AG08395 (cell line): ENCODE results near the gene DRAM1.
"Not testable (repeated sequence)": the region's sequence is repeated elsewhere in the genome, so short reads cannot be mapped to it uniquely, and the experiment has no call there.

Experiments
- DNase-seq: peaks from one replicate; pipeline ENCODE4 v3.0.0; 2012; ENCODE audit warnings: mixed read lengths, low spot score

Gene DRAM1

GRCh38 chr12:101859664-101860607 lies 17.4 kb upstream of the DRAM1 start:
- DNase-seq, result no peak

GRCh38 chr12:101861688-101862087 lies 15.7 kb upstream of the DRAM1 start:
- not testable (repeated sequence) for DNase-seq

- DNase-seq, result no peak
These were observed 15.1 kb upstream of the DRAM1 start for GRCh38 chr12:101862245-101862644.

- DNase-seq, result peak; percentile 53
These were observed 13.4 kb upstream of the DRAM1 start for GRCh38 chr12:101863981-101864380.

DNA sequence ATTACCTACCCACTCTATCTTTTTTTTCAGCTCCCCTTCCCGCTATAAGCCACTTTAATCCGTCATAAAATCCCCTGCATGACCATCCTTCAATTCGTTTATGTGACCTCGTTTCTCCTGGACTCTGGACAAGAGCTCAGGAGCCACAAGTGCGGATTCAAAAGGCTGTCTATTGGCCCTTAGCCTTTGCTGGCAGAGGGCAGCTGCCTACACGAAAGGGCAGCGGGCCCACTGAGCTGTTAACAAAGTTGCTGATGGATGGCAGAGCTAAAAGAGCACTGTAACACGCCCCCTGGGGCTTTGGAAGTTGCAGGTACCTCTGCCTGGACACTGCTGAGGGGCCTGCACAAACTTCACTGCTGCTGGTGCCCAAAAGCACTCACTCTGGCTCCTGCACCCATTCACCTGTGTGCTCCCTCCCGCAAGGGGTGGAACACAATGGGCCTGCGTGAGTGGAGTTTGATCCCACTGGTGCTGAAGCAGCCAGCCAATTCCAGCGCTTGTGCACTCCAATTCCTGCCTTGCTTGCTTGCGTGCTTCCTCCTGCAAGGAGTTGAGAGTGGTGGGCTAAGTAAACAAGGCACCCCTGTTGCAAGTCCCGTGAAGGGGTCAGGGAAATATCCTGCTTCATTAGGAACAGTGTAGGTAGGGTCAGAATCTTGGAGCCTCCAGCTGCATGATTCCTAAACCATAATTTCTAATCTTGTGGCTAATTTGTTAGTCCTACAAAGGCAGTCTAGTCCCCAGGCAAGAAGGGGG lies 10.6 kb upstream of the DRAM1 start:
- DNase-seq, result no peak

DNA sequence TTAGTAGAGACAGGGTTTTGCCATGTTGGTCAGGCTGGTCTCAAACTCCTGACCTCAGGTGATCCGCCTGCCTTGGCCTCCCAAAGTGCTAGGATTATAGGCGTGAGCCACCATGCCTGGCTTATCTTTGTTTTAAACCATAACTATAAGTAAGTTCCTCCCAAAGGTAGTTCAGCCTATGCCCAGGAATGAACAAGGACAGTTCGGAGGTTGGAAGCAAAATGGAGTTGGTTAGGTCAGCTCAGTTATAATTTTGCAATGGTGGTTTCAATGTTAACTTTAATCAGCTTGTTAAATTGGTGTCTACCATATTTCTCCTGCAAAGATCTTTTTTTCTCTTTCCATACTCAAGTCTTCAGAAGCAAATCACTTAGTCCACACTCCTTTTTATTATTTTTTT lies 9.8 kb upstream of the DRAM1 start:
- not testable (repeated sequence) for DNase-seq

DNA sequence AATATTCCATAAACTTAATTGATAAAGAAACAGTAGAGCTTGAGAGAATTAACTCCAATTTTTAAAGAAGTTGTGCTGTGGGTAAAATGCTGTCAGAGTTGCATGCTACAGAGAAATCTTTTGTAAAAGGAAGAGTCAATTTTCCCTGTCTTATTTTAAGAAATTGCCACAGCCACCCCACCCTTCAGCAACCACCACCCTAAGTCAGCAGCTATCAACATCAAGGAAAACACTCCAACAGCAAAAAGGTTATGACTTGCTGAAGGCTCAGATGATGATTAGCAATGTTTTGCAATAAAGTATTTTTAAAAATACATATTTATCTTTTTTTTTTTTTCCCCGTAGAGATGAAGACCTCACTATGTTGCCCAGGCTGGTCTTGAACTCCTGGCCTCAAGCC lies 6.5 kb upstream of the DRAM1 start:
- DNase-seq, result no peak

- DNase-seq, result no peak
These were observed 2.2 kb upstream of the DRAM1 start for GRCh38 chr12:101875162-101875561.

DNA sequence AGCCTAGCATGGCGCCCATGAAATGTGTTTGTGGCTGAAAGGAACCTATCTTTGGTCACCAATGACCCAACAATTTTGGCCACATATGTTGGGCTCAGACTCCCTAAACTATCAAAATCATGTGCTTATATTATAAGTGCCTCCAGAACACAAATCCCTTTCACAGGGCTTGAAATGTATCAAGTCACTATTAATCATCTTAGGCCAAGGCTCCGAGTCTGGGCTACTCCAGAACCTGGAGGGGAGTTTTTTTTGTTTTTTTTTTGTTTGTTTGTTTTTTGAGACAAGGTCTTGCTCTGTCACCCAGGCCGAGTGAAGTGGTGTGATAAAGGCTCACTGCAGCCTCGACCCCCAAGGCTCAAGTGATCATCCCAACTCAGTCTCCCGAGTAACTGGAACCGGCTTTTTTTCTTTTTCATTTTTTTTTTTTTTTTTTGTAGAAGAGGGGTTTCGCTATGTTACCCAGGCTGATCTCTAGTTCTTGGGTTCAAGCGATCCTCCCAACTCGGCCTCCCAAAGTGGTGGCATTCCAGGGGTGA lies 989 bp upstream of the DRAM1 start:
- no peak for DNase-seq

GRCh38 chr12:101877806-101878242 lies 444 bp downstream of the DRAM1 start:
- peak; percentile 32 for DNase-seq

GRCh38 chr12:101878243-101878821 lies 952 bp downstream of the DRAM1 start:
- DNase-seq, result no peak

- DNase-seq, result no peak
These were observed 3.4 kb downstream of the DRAM1 start for GRCh38 chr12:101880769-101881168.

GRCh38 chr12:101881228-101881627 lies 3.8 kb downstream of the DRAM1 start:
- no peak for DNase-seq

DNA sequence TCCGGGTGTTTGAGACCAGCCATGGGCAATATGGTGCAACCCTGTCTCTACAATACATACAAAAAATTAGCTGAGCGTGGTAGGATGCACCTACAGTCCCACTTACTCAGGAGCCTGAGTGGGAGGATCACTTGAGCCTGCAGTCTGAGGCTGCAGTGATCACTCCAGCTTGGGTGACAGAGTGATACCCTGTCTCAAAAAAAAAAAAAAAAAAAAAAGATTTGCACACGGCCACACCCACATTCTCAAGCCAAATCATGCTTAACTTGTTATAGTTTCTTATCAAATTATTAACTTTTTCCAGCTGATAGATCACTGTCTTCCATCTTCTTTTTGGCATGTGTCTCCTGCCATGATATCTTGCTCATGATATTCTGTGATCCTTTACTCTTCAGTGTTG lies 6.8 kb downstream of the DRAM1 start:
- DNase-seq, result no peak

- not testable (repeated sequence) for DNase-seq
These were observed 7.5 kb downstream of the DRAM1 start for GRCh38 chr12:101884781-101885340.

- DNase-seq, result no peak
These were observed 8.7 kb downstream of the DRAM1 start for GRCh38 chr12:101885912-101886561.

GRCh38 chr12:101889211-101889752 lies 11.9 kb downstream of the DRAM1 start:
- DNase-seq, result no peak

DNA sequence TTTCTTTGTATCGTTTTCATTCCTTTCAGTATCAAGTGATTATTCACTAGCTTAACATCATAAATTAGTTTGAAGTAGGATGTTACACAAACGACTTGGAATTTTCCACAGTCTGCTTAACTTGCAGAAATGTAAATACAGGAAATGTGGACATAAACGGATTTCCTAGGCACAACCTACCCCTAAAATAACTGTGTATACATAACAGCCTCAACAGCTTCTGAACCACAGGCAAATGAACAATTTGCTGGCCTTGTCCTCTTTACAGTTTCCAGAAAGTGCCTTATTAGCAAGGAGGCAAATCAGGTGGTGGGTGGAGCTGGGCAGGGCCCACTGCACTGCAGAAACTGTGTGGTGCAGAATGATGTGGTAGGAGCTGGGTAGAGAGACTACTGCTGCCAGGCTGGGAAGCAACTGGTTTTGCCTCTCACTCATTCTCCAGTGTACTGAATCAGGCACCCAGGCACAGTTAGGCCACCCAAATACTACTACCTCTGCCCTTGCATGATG lies 14.1 kb downstream of the DRAM1 start:
- peak; percentile 65 for DNase-seq

DNA sequence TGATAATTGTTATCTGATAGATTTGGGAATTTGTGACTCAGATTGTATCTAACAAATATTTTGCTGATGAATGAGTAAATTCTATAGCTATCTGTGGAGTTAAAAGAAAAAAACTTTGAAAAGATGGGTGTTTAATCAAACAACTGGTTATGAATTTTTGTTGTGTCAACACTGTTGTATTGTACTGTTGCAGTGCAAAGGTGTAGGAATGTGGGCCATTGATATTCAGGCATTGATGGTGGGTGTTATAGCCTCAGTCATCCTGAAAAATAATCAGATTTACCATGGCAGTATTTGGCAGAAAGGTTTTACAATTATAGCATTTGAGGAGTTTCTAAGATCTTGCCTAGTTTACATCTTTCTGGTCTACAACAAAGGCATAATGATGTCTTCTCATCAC lies 15.4 kb downstream of the DRAM1 start:
- no peak for DNase-seq

DNA sequence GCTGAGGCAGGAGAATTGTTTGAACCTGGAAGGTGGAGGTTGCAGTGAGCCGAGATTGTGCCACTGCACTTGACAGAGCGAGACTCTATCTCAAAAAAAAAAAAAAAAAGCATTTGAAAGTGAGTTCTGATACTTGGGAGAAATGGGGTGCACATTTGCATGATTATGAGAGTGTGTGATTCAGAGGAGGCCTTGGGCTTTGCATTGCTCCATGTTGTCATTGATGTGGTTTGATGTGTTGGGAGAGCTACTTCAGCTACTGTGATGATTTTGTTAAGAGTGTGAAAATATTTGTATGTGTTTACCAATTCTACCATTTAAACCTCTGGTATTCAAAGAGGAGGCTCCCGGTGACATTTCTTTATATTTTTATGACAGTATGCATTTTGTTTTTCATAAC lies 24.4 kb downstream of the DRAM1 start:
- DNase-seq, result no peak

DNA sequence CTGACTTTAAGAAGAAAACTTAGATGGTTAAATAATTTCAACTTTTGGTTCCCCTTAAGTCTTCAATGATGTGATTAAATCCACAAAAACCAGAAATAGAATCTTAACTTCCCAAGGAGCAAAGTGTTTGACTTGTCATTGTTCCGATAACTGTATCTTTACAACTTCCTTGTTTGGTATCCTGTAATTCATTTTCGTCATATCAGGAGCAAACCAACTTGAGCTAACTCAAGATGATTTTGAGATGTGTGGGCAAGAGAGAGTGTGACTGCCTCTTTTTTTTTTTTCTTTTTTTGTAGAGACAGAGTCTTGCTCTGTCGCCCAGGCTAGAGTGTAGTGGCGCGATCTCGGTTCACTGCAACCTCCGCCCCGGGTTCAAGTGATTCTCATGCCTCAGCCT lies 25.3 kb downstream of the DRAM1 start:
- DNase-seq, result no peak
